ENCODE data around the gene CWF19L1. TPM values are rescaled to one million over a fixed set of nuclear protein-coding genes. Genes with fewer than 3 reads are reported as not detected.

CWF19L1 gene
- total RNA-seq, 1 donor from 2014 or later: 18.1 TPM

DNA sequence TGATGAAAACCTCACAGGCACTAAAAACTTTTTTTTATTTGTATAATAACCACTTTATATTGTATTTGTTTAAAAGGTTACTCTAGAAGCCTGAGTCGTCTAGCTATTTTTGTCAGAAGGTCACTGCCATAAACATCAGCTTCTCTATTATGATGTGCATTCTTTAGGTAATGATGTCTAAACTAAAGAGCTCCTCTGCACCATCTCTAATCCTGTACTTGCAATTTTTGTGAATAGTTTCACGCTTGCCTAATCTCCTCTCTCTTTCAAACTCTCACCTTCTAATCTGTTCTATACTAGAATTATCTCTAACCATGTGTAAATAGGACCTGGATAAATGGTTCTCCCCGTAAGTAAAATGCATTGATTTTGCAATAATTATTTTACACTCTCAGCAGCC, 27.6 kb downstream of the CWF19L1 start:
- TF ChIP-seq, protein P1, sequence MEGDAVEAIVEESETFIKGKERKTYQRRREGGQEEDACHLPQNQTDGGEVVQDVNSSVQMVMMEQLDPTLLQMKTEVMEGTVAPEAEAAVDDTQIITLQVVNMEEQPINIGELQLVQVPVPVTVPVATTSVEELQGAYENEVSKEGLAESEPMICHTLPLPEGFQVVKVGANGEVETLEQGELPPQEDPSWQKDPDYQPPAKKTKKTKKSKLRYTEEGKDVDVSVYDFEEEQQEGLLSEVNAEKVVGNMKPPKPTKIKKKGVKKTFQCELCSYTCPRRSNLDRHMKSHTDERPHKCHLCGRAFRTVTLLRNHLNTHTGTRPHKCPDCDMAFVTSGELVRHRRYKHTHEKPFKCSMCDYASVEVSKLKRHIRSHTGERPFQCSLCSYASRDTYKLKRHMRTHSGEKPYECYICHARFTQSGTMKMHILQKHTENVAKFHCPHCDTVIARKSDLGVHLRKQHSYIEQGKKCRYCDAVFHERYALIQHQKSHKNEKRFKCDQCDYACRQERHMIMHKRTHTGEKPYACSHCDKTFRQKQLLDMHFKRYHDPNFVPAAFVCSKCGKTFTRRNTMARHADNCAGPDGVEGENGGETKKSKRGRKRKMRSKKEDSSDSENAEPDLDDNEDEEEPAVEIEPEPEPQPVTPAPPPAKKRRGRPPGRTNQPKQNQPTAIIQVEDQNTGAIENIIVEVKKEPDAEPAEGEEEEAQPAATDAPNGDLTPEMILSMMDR (IDR thresholded peaks at IDR 0.05): no peak
- H3K4me3 ChIP-seq: no peak overlapping the region
- intact Hi-C loops (cut with DNase I): no loop called here
- H3K27ac ChIP-seq: no peak overlapping the region
- no peaks in the 10 kb centered on the region for H3K4me1 ChIP-seq
- DNase-seq (no peak), ATAC-seq (no peak)
- H3K27me3 ChIP-seq (ENCODE audit: low read depth): no peaks in the 10 kb centered on the region
- H3K36me3 ChIP-seq: peaks cover 100% of the 10 kb centered on the region
- H3K9me3 ChIP-seq: no peaks in the 10 kb centered on the region

DNA sequence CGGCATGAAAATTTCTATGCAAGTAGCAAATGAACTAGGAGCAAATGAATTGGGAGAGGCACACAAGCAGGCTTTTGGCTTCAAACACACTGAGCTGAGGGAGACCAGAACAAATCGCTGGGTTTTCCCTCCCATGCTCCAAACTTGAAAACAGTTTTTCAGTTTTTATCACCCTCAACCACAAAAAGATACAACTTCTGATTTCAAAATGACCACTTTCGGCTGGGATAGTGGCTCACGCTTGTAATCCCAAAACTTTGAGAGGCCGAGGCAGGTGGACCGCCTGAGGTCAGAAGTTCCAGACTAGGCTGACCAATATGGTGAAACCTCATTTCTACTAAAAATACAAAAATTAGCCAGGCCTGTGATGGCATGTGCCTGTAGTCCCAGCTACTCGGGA, 29.0 kb downstream of the CWF19L1 start:
- H3K4me3 ChIP-seq: no peak overlapping the region
- H3K9me3 ChIP-seq: no peaks in the 10 kb centered on the region
- H3K27ac ChIP-seq: no peak overlapping the region
- H3K27me3 ChIP-seq (ENCODE audit: low read depth): no peaks in the 10 kb centered on the region
- TF ChIP-seq, protein P1 (IDR thresholded peaks at IDR 0.05): no peak
- H3K36me3 ChIP-seq: peaks cover 100% of the 10 kb centered on the region
- no peak for DNase-seq
- ATAC-seq: no peak
- intact Hi-C loops (cut with DNase I): no loop called here
- H3K4me1 ChIP-seq: no peaks in the 10 kb centered on the region

DNA sequence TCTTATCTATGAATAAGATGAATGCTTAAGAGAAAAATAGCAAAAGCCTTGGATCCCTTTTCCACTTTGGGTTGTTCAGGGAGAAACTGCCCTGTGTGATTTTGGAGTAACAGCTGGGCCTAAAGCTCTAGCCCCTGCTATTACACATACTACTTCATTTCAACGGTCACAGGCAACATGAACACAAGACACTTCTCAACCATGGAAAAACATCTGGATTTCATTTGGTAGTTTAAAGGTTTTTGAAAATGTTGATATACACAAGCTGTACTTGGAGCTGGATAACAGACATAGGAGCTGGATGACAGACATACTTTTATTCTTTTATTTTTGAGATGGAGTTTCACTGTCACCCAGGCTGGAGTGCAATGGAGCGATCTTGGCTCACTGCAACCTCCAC, 35.3 kb downstream of the CWF19L1 start:
- TF ChIP-seq, protein P1 (IDR thresholded peaks at IDR 0.05): no peak

DNA sequence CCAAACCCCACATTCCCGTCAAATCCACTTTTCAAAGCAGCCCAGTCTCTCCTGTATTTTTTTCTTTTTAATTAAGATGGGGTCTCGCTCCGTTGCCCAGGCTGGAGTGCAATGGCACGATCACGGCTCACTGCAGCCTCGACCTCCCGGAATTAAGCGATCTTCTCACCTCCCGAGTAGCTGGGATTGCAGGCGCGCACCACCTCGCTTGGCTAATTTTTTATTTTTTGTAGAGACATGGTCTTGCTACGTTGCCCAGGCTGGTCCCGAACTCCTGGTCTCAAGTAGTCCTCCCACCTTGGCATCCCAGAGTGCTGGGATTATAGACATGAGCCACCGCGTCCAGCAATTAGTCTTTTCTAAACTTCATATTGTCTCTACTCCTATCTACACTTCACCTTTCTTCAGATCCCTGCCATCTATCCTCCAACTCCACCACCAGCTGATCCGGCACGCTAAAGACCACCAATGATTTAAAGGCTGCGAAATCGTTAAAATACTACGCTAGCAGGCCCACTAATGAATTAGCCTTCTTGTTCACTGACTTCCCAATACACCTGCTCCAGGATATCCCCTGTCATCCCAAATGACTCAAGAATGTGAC, 37.5 kb downstream of the CWF19L1 start:
- Histone ChIP-seq H3K27ac (peak overlapping the region; percentile 87), H3K9me3 (no peaks in the 10 kb centered on the region), H3K27me3 (ENCODE audit: low read depth) (no peaks in the 10 kb centered on the region), H3K36me3 (peaks cover 41% of the 10 kb centered on the region), H3K4me3 (peak overlapping the region; percentile 82), H3K4me1 (peaks cover 19% of the 10 kb centered on the region)
- ATAC-seq: no peak
- TF ChIP-seq, protein P1 (IDR thresholded peaks at IDR 0.05): no peak
- intact Hi-C loops (cut with DNase I): no loop called here
- DNase-seq: no peak

More for the DNA sequence above, 35.3 kb downstream of the CWF19L1 start:
- no peaks in the 10 kb centered on the region for H3K9me3 ChIP-seq
- no peaks in the 10 kb centered on the region for H3K27me3 ChIP-seq (ENCODE audit: low read depth)
- peaks cover 19% of the 10 kb centered on the region for H3K4me1 ChIP-seq
- intact Hi-C loops (cut with DNase I): no loop called here
- H3K36me3 ChIP-seq: peaks cover 54% of the 10 kb centered on the region
- DNase-seq: no peak
- H3K27ac ChIP-seq: no peak overlapping the region
- no peak overlapping the region for H3K4me3 ChIP-seq
- no peak for ATAC-seq

DNA sequence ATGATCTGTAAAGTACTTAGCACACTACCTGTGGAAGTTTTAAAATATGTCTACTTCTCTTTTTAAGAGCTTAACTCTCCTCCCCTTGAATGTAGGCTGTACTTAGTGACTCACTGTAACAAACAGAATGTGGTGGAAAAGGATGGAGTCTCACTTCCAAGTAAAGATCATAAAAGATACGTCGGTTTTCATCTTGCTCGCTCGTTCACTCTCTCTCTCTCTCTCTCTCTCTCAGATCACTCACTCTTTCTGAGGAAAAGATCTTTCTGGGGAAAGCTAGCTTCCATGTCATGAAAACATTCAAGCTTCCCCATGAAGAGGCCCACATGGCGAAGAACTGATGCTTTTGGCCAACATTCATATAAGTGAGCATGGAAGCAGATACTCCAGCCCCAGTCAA, 43.6 kb downstream of the CWF19L1 start:
- H3K4me1 ChIP-seq: peaks cover 12% of the 10 kb centered on the region
- no peak overlapping the region for H3K4me3 ChIP-seq
- no peak for DNase-seq
- no peak overlapping the region for H3K27ac ChIP-seq
- H3K27me3 ChIP-seq (ENCODE audit: low read depth): no peaks in the 10 kb centered on the region
- H3K9me3 ChIP-seq: no peaks in the 10 kb centered on the region
- intact Hi-C loops (cut with DNase I): no loop called here
- ATAC-seq: no peak
- TF ChIP-seq, protein P1 (IDR thresholded peaks at IDR 0.05): no peak
- peaks cover 70% of the 10 kb centered on the region for H3K36me3 ChIP-seq
